Breast epithelium (tissue), 4 donors: Measurements from ENCODE around the gene NBPF3. TPM values are rescaled to one million over a fixed set of nuclear protein-coding genes. Genes with fewer than 3 reads are reported as not detected.
"Not testable (repeated sequence)": the region's sequence is repeated elsewhere in the genome, so short reads cannot be mapped to it uniquely, and the experiment has no call there.

Experiments used
- DNase-seq, 2 donors: peaks; one replicate each; pipeline ENCODE4 v3.0.0-alpha.2; 2019; ENCODE audit warnings: low spot score in 2 of 2
- H3K27ac ChIP-seq, 2 donors: fragments of 200-600 bp; sonication (generic) in 1 of 2; one replicate each; pipeline ENCODE4 v1.5.1; 2016 to 2019; ENCODE audit warnings: mild to moderate bottlenecking in 1 of 2
- H3K27me3 ChIP-seq, 2 donors: fragments of 200-600 bp; sonication (generic) in 1 of 2; one replicate each; pipeline versions ENCODE4 v1.5.1 to v1.6.0; 2017 to 2019; ENCODE audit warnings: control low read depth in 1 of 2, mild to moderate bottlenecking in 1 of 2
- H3K36me3 ChIP-seq: fragments of 200-600 bp; one replicate; pipeline ENCODE4 v1.5.1; 2019
- H3K4me1 ChIP-seq, 2 donors: fragments of 200-600 bp; sonication (generic); one replicate each; pipeline ENCODE4 v1.5.1; 2016 to 2019; ENCODE audit warnings: control low read depth in 1 of 2
- H3K4me3 ChIP-seq, 3 donors: fragments of 200-600 bp; sonication (generic); 1 replicate in 2 of 3; 2 replicates in 1 of 3; pipeline ENCODE4 v1.5.1; 2016 to 2019; ENCODE audit warnings: mild to moderate bottlenecking in 3 of 3, moderate library complexity in 2 of 3
- H3K9me3 ChIP-seq, 2 donors: fragments of 200-600 bp; sonication (generic) in 1 of 2; one replicate each; pipeline ENCODE4 v1.5.1; 2016 to 2019; ENCODE audit warnings: control low read depth in 1 of 2
- POLR2A ChIP-seq: fragments of 450-650 bp; IDR thresholded peaks from one replicate; pipeline ENCODE4 v1.6.1; 2016; ENCODE audit warnings: antibody characterized with exemption, mild to moderate bottlenecking, moderate library complexity
- POLR2AphosphoS5 ChIP-seq, 3 donors: sonication (generic); formaldehyde crosslinking; IDR thresholded peaks; one replicate each; pipeline ENCODE4 v1.6.1; 2017; ENCODE audit warnings: antibody characterized with exemption in 3 of 3
- intact Hi-C: fragments of 100-400 bp; cut with DNase I; formaldehyde crosslinking; loops from one replicate; pipeline ENCODE4 v1.15.1; 2023; ENCODE audit warnings: low total_unique reads
- total RNA-seq, 3 donors: library from RNA; depleted of rRNA; stranded (reverse); fragments of >200 nt; gene quantifications; one replicate each; pipeline ENCODE4 v1.1.0, GENCODE V29; 2016
- TF ChIP-seq, protein P1 (sequence below), 3 donors: fragments of 450-650 bp; IDR thresholded peaks; one replicate each; pipeline ENCODE4 v1.5.1; 2016 to 2017; ENCODE audit warnings: antibody characterized with exemption in 3 of 3, mild to moderate bottlenecking in 3 of 3, moderate library complexity in 3 of 3

Gene NBPF3
- total RNA-seq, 3 donors from 2014 or later, result 13.8 to 22.3 (median 20.6) TPM

DNA sequence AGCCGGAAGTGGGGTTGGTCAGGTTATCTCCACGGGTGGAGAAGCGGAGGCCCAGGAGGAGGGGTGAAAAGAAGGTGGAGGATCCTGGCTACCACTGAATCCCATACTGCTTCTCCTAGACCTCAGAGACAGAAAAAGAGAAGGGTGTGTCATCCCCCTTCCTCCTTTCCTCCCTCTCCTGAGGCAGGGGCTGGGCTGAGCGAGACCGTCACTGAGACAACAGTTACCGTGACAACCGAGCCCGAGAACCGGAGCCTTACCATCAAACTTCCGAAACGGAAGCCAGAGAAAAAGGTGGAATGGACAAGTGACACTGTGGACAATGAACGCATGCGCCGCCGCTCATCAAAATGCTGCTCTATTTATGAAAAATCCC is 42.1 kb upstream of the NBPF3 start:
- TF ChIP-seq, protein P1, sequence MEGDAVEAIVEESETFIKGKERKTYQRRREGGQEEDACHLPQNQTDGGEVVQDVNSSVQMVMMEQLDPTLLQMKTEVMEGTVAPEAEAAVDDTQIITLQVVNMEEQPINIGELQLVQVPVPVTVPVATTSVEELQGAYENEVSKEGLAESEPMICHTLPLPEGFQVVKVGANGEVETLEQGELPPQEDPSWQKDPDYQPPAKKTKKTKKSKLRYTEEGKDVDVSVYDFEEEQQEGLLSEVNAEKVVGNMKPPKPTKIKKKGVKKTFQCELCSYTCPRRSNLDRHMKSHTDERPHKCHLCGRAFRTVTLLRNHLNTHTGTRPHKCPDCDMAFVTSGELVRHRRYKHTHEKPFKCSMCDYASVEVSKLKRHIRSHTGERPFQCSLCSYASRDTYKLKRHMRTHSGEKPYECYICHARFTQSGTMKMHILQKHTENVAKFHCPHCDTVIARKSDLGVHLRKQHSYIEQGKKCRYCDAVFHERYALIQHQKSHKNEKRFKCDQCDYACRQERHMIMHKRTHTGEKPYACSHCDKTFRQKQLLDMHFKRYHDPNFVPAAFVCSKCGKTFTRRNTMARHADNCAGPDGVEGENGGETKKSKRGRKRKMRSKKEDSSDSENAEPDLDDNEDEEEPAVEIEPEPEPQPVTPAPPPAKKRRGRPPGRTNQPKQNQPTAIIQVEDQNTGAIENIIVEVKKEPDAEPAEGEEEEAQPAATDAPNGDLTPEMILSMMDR (IDR thresholded peaks at IDR 0.05), result no peak
- TF ChIP-seq POLR2AphosphoS5 (IDR thresholded peaks at IDR 0.05) (no peak), POLR2A (no peak)
- H3K27ac ChIP-seq, result no peak overlapping the region
- DNase-seq, result no peak
- no peaks in the 10 kb centered on the region for H3K4me1 ChIP-seq
- no peaks in the 10 kb centered on the region for H3K9me3 ChIP-seq
- no peaks in the 10 kb centered on the region for H3K27me3 ChIP-seq
- no peaks in the 10 kb centered on the region for H3K36me3 ChIP-seq
- H3K4me3 ChIP-seq, result no peak overlapping the region
- intact Hi-C loops, result no loop called here

DNA sequence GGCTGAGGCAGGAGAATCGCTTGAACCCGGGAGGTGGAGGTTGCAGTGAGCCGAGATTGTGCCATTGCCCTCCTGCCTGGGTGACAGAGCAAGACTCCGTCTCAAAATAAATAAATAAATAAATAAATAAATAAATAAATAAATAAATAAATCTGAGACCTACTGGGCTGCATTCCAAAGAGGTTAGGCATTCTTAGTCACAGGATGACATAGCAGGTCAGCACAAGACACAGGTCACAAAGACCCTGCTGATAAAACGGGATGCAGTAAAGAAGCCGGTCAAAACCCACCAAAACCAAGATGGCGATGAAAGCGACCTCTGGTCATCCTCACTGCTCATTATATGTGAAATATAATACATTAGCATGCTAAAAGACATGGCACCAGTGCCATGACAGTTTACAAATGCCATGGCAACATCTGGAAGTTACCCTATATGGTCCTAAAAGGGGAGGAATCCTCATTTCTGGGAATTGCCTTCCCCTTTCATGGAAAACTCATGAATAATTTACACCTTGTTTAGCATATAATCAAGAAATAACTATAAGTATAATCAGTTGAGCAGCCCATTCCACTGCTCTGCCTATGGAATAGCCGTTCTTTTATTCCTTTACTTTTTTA is 38.1 kb upstream of the NBPF3 start:
- H3K27me3 ChIP-seq, H3K9me3 ChIP-seq, H3K4me3 ChIP-seq, H3K4me1 ChIP-seq, H3K27ac ChIP-seq, intact Hi-C loops, H3K36me3 ChIP-seq, DNase-seq: not testable (repeated sequence)

DNA sequence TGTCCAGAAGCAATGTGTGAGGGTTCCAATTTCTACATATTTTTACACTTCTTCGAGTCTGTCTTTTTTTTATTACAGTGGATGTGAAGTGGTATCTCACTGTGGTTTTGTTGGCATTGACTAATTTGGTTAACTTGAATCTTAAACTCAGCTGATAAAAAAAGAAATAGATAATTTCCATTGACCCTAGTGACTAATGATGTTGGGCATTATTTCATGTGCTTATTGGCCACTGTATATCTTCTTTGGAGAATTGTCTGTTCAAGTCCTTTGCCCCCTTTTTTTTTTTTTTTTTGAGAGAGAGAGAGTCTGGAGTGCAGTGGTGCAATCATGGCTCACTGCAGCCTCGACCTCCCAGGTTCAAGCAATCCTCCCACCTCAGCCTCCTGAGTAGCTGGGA is 33.3 kb upstream of the NBPF3 start:
- Histone ChIP-seq H3K9me3 (no peaks in the 10 kb centered on the region), H3K4me3 (no peak overlapping the region), H3K27me3 (no peaks in the 10 kb centered on the region), H3K4me1 (no peaks in the 10 kb centered on the region), H3K27ac (no peak overlapping the region), H3K36me3 (no peaks in the 10 kb centered on the region)
- TF ChIP-seq, protein P1 (IDR thresholded peaks at IDR 0.05), result no peak
- TF ChIP-seq POLR2AphosphoS5 (IDR thresholded peaks at IDR 0.05), result no peak
- no peak for TF ChIP-seq POLR2A
- intact Hi-C loops, result loop anchor here (5.0 kb wide), 1 partner anchor 856 kb away; no protein-coding TSS in a partner anchor
- DNase-seq, result no peak

DNA sequence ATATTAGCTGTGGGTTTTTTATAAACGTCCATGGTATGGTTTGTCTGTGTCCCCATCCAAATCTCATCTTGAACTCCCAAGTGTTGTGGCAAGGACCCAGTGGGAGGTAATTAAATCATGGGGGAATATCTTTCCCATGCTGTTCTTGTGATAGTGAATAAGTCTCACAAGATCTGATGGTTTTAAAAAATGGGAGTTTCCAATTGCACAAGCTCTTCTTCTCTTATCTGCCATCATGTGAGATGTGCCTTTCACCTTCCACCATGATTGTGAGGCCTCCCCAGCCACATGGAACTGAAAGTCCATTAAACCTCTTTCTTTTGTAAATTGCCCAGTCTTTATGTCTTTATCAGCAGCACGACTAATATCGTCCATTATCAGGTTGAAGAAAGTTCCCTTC is 30.0 kb upstream of the NBPF3 start:
- H3K9me3 ChIP-seq, H3K27me3 ChIP-seq, H3K4me1 ChIP-seq, H3K27ac ChIP-seq, DNase-seq, H3K36me3 ChIP-seq, H3K4me3 ChIP-seq: not testable (repeated sequence)
- intact Hi-C loops, result loop anchor here (5.0 kb wide), 1 partner anchor 852 kb away; no protein-coding TSS in a partner anchor

DNA sequence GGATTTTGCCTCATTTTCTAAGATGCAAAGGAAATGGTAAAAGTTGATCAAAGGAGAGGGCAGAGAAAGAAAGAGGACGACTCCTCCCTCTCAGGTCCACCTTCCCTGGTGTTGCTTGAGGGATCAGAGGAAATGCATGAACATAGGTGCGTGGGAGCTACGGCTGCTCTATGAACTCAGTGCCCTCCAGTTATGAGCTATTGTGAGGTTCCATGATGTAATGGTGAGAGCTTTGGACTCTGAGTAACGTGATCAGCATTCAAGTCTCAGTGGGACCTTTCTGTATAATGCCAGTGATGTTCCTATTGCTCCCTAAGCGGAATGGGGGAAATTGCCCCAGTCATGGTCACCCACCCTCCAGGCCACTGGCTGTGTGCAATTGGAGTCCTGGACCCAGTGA is 25.9 kb upstream of the NBPF3 start:
- intact Hi-C loops, result no loop called here
- no peak overlapping the region for H3K4me3 ChIP-seq
- no peak overlapping the region for H3K27ac ChIP-seq
- no peaks in the 10 kb centered on the region for H3K27me3 ChIP-seq
- no peaks in the 10 kb centered on the region for H3K9me3 ChIP-seq
- no peaks in the 10 kb centered on the region for H3K36me3 ChIP-seq
- TF ChIP-seq POLR2A (no peak), POLR2AphosphoS5 (IDR thresholded peaks at IDR 0.05) (no peak)
- TF ChIP-seq, protein P1 (IDR thresholded peaks at IDR 0.05), result no peak
- no peak for DNase-seq
- H3K4me1 ChIP-seq, result no peaks in the 10 kb centered on the region

DNA sequence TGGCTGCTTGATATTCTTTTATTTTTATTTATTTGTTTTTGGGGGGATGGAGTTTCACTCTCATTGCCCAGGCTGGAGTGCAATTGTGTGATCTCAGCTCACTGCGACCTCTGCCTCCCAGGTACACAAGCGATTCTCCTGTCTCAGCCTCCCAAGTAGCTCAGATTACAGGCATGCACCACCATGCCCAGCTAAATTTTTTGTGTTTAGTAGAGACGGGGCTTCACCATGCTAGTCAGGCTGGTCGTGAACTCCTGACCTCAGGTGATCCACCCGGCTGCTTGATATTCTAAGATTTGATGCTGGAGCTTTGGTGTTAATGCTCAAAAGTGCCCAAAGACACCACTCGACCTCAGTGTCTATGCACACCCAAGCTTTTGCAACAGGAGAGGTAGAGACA is 19.6 kb upstream of the NBPF3 start:
- H3K27me3 ChIP-seq, DNase-seq, H3K27ac ChIP-seq, H3K9me3 ChIP-seq, intact Hi-C loops, H3K36me3 ChIP-seq, H3K4me1 ChIP-seq, H3K4me3 ChIP-seq: not testable (repeated sequence)

DNA sequence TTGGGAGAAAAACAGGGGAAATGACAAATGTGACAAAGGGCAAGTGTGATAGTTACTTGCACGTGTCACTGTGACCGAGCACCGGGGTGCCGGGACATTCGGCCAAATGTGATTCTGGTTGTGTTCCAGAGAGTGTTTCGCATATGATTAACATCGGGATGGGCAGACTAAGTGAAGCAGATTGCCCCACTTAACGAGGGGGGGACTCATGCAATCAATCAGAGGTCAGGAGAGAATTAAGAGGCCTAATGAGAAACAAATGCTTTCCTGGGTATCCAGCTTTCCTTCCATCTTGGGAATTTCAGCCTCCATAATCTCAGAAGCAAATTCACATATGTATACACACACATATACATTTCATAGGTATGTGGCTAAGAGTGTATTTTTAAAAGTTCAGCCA is 18.6 kb upstream of the NBPF3 start:
- H3K27me3 ChIP-seq, H3K9me3 ChIP-seq, H3K4me1 ChIP-seq, H3K36me3 ChIP-seq, H3K4me3 ChIP-seq, intact Hi-C loops, DNase-seq, H3K27ac ChIP-seq: not testable (repeated sequence)

DNA sequence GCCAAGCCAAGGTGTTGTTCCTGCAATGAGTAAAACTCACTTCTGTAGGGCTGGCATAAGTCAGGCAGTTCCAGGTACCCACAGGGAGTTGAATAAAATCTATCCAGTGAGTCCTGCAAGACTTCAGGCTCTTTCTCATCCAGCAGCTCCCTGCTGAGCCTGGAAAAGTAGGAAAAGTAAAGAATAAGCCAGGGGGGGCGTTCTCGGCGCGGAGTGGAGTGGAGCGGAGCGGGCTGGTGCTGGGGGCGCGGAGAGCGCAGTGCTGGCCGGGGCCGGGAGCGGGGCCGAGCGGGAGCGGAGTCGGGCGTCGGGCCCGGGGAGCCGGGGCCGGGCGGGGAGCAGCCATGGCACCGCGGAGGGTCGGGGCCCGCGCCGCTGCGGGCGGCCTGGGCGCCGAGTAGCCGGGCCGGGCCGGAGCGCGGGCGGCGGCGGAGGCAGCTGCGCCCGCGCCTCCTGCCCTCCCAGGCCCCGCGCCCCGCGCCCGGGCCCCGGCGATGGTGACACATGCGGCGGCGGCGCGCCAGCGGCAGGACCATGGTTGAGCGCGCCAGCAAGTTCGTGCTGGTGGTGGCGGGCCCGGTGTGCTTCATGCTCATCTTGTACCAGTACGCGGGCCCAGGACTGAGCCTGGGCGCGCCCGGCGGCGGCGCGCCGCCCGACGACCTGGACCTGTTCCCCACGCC is 12.0 kb upstream of the NBPF3 start:
- H3K27me3 ChIP-seq, DNase-seq, H3K9me3 ChIP-seq, intact Hi-C loops, H3K4me1 ChIP-seq, H3K36me3 ChIP-seq, H3K27ac ChIP-seq: not testable (repeated sequence)
- H3K4me3 ChIP-seq, result peak overlapping the region in 1 of 3 donors; percentile 31

DNA sequence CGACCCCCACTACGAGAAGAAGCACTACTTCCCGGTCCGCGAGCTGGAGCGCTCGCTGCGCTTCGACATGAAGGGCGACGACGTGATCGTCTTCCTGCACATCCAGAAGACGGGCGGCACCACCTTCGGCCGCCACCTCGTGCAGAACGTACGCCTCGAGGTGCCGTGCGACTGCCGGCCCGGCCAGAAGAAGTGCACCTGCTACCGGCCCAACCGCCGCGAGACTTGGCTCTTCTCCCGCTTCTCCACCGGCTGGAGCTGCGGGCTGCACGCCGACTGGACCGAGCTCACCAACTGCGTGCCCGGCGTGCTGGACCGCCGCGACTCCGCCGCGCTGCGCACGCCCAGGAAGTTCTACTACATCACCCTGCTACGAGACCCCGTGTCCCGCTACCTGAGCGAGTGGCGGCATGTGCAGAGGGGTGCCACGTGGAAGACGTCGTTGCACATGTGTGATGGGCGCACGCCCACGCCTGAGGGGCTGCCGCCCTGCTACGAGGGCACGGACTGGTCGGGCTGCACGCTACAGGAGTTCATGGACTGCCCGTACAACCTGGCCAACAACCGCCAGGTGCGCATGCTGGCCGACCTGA is 11.4 kb upstream of the NBPF3 start:
- peak overlapping the region in 1 of 3 donors; percentile 31 for H3K4me3 ChIP-seq
- intact Hi-C loops, H3K27me3 ChIP-seq, H3K9me3 ChIP-seq, H3K4me1 ChIP-seq, DNase-seq, H3K36me3 ChIP-seq, H3K27ac ChIP-seq: not testable (repeated sequence)

DNA sequence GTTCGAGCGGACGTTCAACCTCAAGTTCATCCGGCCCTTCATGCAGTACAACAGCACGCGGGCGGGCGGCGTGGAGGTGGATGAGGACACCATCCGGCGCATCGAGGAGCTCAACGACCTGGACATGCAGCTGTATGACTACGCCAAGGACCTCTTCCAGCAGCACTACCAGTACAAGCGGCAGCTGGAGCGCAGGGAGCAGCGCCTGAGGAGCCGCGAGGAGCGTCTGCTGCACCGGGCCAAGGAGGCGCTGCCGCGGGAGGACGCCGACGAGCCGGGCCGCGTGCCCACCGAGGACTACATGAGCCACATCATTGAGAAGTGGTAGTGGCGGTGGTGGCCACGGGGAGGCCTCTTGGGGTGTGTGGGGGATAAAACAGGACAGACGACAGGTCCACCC is 10.7 kb upstream of the NBPF3 start:
- H3K9me3 ChIP-seq, H3K4me3 ChIP-seq, intact Hi-C loops, H3K27ac ChIP-seq, H3K4me1 ChIP-seq, H3K36me3 ChIP-seq, DNase-seq, H3K27me3 ChIP-seq: not testable (repeated sequence)
